Cerebellar cortex (tissue), 1 donor: ENCODE measurements around the gene IL4R.
"Not testable (repeated sequence)": the region's sequence is repeated elsewhere in the genome, so short reads cannot be mapped to it uniquely, and the experiment has no call there.

Source experiments
- DNase-seq: peaks from one replicate; pipeline ENCODE4 v3.0.0-alpha.2; 2015; ENCODE audit warnings: low spot score

The IL4R gene

DNA sequence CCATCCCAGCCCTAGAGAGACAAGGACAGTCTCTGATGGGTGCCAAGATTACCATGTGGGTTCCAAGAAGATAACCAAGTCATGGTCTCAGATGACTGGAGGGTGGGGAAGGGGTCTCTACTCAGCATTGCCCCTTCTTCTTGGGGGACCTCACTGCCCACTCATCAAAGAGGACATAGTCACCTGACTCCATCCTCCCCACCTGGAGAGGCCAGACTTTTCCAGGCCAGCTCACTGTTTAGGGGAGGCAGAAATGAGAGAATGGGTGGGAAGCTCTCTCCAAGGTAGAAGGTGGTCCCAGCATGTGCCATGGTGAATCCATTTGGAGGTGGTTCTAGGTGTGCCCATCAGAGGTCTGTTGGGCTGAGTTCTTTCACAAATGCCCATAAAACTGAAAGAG, 67.5 kb downstream of the IL4R start:
- no peak for DNase-seq

DNA sequence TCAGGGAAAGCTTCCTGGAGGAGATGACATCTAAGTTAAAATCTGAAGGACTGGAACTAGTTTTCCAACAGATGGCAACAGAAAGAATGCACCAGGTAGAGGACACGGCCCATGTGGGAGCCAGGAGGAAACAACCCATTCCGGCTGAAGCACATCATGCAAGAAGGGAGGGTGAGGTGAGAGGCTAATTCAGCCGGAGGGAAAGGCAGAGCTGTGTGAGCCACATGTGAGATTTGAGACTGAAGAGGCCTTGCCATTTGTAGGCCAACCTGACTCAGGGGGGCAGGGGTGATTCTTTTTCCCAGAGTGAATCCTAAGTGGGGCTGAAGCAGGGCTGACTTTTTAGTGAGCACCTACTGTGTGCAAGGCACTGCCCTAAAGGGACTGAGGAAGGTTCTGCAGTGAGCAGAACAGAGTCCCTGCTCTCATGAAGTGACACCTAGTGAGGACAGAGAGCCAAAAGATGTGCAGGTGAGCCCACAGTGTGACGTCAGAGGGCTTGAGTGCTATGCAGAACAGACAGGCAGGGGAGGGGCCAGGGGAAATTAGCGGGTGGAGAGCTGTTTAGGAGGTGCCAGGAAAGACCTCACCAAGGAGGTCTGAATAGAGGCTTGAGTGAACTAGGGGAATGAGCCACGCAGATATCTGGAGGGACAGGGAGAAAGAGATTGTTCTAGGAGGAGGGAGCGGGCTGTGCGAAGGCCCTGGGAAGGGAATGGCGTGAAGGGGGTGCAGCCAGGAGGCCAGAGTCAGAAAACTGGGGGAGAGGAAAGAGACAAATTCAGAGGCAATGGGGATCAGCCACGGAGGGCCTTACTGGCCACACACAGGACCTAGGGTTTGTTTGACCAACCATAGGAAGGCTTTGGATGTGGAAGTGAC, 68.4 kb downstream of the IL4R start:
- DNase-seq = no peak

DNA sequence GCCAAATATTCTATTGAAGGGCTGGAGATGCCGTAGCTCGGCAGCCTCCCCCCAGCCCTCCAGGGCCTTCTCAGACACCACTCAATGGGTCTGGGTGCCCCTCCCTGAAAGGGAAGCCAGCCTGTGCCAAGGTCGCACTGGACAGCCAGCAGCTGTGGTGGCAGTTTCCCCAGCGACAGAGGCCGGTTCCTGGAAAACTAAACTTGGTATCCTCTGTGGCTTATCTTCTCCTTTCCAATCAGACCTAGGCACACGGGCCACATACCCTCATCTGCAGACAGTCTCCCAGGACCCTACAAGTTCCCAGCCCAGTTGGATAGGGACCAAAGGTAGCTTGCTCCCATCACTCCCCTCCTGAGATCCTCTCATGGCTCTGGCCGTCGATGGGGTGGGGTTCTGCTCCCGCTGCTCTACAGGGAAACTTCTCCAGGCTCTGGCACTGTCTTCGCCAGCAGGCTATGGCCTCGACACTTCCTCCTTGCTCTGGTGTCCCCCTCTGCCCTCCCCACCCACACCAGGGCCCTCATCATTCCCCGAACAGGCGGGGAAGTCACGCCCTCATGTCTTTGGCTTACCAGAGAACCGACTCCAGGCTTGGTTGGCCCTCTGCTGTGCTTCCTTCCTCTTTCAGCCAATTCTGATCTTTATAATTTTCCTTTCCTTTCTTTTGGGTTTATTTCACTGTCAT, 69.9 kb downstream of the IL4R start:
- no peak for DNase-seq

DNA sequence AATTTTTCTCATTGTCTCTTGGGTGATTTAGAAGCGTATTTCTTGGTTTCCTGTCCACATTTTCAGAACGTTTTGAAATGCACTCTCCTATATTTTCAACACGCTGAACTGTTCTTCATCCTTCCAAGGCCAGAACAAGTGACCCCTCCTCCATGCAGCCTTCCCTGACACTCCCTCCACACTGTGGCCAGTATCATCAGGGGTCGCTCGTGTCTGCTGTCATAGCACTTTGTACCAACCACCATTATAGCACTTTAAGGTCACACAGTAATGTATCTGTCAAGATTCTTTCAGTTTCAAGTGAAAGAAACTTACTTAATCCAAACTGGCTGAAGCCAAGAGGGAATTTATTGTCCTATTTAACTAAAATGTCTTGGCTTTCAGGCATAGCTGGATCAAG, 70.7 kb downstream of the IL4R start:
- no peak for DNase-seq

DNA sequence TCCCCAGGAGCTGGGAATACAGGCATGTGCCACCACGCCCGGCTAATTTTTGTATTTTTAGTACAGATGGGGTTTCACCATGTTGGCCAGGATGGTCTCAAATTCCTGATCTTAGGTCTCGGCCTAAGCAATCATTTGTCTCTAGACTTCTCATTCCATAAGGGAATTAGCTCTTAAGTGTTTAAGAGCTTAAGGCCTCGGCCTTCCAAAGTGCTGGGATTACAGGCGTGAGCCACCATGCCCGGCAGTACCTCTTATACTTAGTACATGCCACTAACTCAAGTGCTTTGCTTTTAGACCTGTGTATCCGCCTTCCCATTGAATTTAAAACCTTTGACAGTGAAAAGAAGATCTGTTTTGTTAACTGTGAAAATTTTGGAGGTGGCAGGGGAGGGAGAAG, 71.6 kb downstream of the IL4R start:
- DNase-seq = no peak

DNA sequence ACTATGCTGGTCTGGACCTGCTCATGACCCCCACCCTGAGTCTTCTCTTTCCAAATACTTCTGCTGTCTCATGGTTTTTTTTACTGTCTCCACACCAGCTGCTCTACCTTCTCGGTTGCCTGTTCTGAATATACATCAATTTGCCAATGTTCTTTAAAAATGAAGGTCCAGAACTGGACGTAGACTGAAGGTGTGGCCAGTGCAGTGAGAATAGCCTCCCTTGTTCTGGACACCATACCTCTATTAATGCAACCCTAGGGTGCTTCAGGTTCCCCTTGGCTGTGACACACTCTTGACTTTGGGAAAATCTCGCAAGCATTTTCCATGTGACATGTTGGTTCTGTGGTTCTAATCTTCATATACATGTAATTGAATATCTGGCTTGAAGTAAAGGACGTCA, 72.9 kb downstream of the IL4R start:
- no peak for DNase-seq

DNA sequence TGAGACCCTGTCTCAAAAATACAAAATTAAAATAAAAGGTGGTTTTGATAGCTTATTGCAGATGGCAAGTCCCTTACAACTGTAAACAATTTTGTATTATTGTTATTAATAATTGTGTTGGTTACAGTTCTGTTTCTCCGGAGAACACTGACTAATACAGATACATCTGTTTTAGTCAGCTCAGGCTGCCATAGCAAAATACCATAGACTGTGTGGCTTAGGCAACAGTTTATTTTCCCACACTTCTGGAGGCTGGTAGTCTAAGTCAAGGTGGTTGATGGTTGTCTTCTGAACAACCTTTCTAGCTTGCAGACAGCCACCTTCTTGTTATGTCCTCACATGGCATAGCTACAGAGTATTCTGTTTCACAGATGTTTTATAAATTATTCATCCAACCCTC, 74.0 kb downstream of the IL4R start:
- DNase-seq = no peak

DNA sequence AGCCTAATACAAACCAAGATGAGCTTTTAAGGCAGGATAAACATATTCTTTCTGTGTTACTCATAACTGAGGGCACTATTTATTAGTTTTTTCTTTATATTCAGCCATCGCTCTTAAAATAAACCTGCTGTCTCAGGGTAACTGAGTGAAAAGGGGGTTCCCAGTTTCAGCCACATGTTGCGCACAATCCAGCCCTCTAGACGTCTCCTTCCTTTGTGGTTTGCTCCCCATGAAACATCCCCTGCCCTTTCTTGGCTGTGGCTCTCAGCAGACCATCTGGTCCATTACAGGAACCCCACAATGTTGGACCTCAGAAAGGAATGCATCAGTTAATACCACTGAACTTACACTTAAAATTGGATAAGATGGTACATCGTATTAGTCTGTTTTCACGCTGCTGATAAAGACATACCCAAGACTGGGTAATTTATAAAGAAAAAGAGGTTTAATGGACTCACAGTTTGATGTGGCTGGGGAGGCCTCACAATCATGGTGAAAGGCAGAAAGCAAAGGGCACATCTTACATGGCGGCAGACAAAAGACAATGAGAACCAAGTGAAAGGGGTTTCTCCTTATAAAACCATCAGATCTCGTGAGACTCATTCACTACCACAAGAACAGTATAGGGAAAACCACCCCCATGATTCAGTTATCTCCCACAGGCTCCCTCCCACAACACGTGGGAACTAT, 75.6 kb downstream of the IL4R start:
- DNase-seq = no peak

DNA sequence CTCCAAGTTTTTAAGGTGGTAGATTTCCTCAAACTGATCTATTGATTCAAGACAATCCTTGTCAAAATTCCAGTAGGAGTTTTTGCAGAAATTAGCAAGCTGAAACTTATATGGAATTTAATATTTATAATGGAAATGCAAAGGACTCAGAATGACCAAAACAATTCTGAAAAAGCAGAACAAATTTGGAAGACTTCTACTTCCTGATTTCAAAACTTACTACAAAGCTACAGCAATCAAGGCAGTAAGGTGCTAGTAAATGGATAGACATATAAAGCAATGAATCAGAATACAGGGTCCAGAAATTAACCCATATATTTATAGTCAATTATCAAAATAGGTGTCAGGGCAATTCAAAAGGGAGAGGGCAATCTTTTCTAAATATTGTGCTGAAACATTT, 76.4 kb downstream of the IL4R start:
- DNase-seq = no peak

DNA sequence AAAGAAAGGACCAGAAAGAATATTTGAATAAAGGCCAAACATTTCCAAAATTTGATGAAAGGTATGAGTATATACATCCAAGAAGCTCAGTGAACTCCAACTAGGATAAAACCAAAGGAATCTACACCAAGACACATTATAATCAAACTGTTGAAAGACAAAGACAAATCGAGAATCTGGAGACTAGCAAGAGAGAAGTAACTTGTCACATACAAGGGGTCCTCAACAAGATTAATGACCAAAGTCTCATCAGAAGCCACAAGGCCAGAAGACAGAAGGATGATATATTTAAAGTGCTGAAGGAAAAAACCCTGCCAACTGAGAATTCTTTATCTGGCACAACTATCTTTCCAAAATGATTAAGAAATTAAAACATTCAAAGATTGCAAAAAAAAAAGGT, 78.9 kb downstream of the IL4R start:
- no peak for DNase-seq

DNA sequence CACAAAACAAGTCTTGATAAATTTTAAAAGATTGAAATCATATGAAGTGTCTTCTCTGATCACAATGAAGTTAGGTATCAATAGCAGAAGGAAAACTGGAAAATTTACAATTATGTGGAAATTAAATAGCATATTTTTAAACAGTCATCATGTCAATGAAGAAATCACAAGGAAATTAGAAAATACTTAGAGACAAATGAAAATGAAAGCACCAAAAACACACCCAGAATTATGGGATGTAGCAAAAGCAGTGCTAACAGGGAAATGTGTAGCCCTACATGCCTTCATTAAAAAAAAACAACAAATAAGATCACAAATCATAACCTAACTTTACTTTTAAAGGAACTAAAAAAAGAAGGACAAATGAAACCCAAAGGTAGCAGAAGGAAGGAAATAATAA, 80.7 kb downstream of the IL4R start:
- DNase-seq = no peak

DNA sequence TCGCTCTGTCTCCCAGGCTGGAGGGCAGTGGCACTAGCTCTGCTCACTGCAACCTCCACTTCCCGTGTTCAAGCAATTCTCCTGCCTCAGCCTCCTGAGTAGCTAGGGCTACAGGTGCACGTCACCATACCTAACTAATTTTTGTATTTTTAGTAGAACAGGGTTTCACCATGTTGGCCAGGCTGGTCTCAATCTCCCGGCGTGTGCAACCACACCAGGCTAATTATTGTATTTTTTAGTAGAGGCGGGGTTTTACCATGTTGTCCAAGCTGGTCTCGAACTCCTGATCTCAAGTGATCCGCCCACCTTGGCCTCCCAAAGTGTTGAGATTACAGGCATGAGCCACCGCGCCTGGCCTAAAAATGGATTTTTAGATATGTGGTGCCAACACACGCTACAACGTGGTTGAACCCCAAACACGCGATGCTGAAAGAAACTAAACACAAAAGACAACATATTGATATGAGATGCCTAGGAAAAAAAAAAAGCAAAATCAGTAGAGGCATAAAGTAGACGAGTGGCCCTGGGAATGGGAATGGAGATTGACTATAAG, 84.6 kb downstream of the IL4R start:
- not testable (repeated sequence) for DNase-seq

DNA sequence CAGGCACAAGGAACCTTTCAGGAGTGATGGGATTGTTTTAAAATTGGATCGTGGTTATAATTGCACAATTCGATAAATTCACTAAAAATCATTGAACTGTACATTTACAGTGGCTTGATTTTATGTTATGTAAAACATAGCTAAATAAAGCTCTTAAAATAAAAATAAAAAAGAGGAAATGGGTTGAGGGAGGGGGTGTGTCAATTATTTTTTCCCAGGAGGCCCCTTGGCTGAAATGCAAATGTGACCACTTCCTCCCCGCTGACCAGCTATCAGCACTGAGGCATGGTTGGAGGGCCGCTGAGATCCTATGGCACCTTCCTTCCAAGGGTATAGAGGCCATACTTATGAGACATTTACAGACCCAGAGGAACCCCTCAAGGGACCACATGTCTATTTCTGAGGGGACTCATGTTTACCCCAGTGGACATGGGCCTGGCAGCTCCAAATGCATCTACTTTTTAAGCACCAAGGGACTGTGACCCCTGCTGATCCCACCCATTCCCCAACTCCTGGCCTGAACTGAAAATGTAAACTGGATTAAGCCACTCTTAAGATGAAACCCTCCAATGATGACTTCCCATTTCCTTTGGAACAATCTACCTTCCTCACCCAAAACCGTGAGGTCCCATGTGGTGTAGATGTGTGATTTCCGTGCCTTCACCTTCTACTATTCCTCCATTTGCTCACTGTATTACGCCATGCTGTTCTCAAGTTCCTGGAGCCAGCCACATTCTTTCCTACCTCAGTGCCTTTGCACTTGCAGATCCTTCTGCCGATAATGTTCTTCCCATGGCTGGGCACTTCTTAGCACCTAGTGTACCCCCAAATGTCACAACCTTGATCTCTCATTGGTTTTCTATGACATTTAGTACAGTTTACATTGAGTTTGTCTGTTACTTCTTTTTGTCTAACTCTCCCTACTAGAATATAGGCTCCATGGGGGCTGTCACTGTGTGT, 85.4 kb downstream of the IL4R start:
- no peak for DNase-seq

DNA sequence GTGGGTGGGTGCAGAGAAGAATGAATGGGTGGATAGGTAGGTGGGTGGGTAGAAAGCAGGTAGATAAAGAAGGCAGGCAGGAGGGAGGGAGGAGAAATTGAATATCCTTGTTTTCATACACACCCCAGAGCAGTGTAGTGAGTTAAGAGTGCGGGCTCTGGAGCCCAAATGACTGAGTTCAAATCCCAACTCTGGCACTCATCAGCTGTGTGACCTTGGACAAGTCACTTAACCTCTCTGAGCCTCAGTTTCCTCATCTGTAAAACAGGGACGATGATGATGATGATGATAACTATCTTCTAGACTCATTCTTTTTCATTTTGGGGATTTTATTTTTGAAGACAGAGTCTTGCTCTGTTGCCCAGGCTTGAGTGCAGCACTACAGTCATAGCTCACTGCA, 86.2 kb downstream of the IL4R start:
- DNase-seq = no peak

DNA sequence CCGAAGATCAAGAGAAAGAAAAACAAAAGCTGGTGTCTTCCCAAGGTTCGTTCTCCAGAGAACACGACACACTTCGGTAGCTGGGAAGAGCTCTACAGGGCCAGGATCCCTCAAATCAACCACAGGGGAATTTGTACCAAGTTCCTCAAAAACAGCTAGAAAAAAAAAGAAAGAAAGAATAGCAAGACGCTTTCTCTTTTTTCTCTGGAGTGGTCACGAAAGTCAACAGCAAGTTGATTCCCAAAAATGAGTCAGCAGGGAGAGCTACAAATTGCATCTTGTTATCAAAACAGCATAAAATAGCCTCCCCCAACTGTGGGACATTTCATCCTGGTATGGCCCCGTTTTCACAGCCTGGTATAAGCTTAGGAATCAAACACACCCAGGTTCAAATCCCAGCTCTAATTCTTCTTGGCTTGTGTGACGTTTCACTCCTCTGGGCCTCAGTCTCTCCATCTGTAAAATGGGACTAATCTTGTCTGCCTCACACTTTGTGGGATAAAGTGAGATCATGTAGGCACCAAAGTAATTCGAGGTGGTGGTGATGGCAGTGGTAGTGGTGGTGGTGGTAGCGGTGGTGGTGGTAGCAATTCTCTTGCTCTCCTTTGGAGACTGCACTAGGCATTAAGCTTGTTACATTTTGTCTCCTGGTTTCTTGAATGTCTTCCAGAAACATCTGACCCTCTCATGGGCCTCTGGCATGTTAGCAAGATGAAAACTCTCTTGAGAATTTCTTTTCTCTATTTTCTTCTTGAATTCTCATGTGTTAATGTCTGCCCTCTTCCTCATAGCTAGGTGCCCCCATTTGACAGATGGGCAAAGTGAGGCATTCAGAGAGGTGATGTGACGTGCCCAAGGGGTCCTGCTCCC, 87.2 kb downstream of the IL4R start:
- DNase-seq = no peak

DNA sequence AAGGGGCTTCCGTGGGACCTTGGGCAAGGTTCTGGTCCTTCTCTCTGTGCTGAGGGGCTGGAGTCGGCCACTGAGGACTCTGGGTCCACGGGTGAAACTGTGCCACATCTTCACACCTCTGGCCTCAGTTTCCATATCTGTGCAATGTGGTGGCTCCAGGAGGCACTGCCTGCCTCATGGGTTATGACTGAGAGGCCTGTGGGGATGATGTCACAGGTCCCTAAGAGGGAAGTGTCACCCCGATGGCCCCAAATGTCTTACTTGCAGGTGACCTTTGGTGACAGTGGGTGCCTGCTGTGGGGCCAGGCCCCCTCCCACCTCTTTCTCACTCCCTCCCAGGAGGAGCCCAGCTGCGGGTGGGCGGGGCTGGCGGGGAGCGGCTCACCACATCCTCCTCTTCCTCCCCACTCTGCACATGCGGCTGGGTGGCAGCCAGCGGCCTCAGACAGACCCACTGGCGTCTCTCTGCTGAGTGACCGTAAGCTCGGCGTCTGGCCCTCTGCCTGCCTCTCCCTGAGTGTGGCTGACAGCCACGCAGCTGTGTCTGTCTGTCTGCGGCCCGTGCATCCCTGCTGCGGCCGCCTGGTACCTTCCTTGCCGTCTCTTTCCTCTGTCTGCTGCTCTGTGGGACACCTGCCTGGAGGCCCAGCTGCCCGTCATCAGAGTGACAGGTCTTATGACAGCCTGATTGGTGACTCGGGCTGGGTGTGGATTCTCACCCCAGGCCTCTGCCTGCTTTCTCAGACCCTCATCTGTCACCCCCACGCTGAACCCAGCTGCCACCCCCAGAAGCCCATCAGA, 88.2 kb downstream of the IL4R start, which contains the start of gene IL21R:
TSS of gene IL21R (plus strand) at position 407 of the 801 bp plus-strand sequence. CDS start 27,898 bp downstream, outside the sequence.
- DNase-seq = no peak

DNA sequence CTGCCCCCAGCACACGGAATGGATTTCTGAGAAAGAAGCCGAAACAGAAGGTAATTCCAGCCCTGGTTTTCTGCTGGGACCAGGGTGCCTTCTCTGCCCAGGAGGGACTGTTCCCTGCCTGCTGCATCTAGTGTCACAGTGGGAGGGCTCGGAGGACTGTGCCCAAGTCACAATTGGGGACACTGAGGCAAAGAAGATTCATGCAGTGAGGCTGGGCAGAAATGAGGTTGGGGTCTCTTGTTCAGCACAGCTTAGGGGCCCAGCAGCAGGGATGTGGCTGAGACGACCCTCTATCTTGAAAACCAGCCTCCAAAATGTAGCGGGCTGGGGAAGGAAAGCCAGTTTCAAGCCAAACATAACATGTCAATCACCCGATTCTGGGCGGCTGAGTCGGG, 88.8 kb downstream of the IL4R start:
- DNase-seq = no peak

DNA sequence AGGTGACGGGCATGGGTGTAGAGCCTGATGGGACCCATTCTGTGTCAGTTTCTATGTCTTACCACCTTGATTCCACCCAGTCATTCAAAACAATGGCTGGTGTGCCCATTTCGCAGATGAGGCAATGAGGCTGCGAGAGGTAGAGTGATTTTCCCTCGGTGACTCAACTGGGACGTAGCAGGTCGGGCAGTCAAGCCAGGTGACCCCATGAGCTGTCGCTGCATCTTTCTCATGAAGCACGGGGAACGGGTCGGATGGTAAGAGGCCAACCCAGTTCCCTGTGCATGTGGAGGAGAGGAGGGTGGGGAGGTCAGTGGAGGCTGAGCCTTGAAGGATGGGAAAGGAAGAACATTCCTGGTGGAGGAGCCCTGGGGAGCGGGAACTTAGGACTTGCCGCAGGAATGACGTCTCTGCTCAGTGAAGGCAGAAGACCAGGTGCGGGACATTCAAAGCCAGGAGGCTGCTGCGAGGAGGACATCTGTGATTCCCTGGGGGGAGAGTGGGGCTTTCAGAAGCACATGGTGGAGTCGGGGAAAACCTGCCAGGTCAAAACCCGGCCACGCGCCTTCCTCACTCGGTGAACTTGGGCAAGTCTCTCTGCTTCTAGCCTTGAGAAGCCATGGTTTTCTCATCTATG, 89.3 kb downstream of the IL4R start:
- no peak for DNase-seq

DNA sequence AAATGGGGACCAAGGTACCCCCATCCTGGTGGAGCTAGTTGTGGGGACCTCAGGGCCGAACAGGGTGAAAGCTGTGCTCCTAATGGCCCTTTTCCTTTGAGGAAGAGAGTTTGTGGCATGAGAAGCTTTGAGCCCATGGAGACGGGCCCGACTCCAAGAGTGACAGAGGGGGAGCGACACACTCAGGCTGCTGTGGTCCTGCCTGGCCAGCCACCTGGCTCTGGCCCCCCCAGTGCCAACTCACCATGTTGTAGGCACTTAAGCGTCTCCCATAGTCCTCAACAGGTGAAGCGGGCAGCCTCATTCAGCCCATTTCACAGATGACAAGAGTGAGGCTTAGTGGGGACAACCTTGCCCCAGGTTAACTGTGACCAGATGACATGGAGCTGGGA, 89.8 kb downstream of the IL4R start:
- DNase-seq = no peak
